DMS 273 treated with DMSO at 0.1 percent for 48 hours (cell line): ENCODE data around the gene GOPC.

Experiments used
- DNase-seq: peaks from one replicate; lab custom pipeline; 2025; lab: John Stamatoyannopoulos, UW

Gene GOPC

DNA sequence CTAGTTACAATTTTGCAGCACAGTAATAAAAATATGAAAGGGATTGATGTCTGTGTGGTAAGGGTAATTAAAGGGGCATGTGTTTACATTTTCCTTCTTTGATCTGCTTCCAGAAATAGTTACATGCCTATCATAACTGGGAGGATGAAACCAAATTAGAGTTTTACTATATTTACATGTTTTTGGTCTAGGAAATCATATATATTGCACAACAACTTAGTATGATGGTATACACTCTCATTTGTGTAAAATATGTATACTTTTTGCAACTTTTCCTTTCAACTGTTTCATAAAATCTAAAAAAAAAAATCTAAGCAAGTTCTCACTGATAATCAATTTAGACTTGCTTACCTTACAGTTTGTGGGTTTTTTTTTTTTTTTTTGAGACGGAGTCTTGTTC, 87.7 kb downstream of the GOPC start:
- no peak for DNase-seq

DNA sequence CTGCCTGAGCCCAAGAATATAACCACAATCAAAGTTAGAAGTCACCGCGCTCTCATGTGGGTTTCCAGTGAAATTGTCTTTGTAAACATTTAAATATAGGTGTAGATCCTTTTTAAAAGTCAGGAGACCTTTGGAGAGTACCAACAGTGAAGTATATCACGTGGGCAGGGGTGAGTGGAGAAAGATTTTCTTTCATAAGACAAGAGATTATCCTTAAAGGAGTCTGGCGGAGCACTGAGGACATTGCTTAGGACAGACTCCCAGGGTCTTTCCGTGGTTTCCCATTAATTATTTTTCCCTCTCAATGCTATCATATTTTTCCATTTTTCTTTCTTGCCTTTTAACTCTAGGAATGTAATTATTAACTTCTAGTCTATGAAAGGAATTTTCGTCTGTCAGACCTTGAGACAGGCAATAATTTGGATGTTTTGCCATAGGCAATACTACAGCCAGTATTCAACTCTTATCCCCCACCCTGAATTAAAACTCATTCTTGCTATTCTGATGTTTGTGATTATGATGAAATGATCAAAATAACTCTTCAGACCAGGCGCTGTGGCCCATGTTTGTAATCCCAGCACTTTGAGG, 88.4 kb downstream of the GOPC start:
- no peak for DNase-seq

- no peak for DNase-seq
Observed at GRCh38 chr6:117512987-117513573, 89.2 kb downstream of the GOPC start.

GRCh38 chr6:117512056-117512828, 90.1 kb downstream of the GOPC start:
- no peak for DNase-seq
